ENCODE data around the gene CDX1.

- TF ChIP-seq CTCF (IDR thresholded peaks at IDR 0.05; ENCODE audit: insufficient read depth, low read length, poor library complexity, severe bottlenecking) (no peak), EZH2phosphoT487 (conservative IDR thresholded peaks at IDR 0.05; ENCODE audit: low read length) (no peak)
Observed at GRCh38 chr5:150163547-150164059, 3.0 kb upstream of the CDX1 start.

Measured in SU-DHL-6 (cell line).